GM06990 (cell line): ENCODE measurements around the gene C3orf20.

ENCODE experiments used
- DNase-seq: peaks from one replicate; pipeline ENCODE4 v3.0.0-alpha.2; 2011; ENCODE audit not compliant: insufficient read length; ENCODE audit errors: extremely low read depth
- H3K27me3 ChIP-seq: replicated peaks from 2 replicates; pipeline ENCODE4 v1.6.0; 2011; ENCODE audit warnings: low read length; ENCODE audit not compliant: control insufficient read depth, insufficient read depth
- H3K36me3 ChIP-seq: 2 replicates; pipeline ENCODE4 v1.5.1; 2011; ENCODE audit warnings: low read length; ENCODE audit not compliant: control insufficient read depth, insufficient read depth
- H3K4me3 ChIP-seq: replicated peaks from 2 replicates; pipeline ENCODE4 v1.5.1; 2011; ENCODE audit warnings: low read depth, mild to moderate bottlenecking, control low read depth, low read length
- CTCF ChIP-seq: IDR thresholded peaks from 2 replicates; pipeline ENCODE4 v1.5.1; 2011; ENCODE audit warnings: low read length, control low read depth, mild to moderate bottlenecking, inconsistent platforms; ENCODE audit not compliant: insufficient read depth, poor library complexity, severe bottlenecking

The C3orf20 gene

GRCh38 chr3:14725564-14726440 is 50.9 kb downstream of the C3orf20 start:
- TF ChIP-seq CTCF = no peak
- Histone ChIP-seq H3K36me3 (no peaks in the 10 kb centered on the region), H3K4me3 (no peak overlapping the region), H3K27me3 (no peaks in the 10 kb centered on the region)
- no peak for DNase-seq

GRCh38 chr3:14726441-14726780 is 51.5 kb downstream of the C3orf20 start:
- Histone ChIP-seq H3K36me3 (no peaks in the 10 kb centered on the region), H3K4me3 (no peak overlapping the region), H3K27me3 (no peaks in the 10 kb centered on the region)
- DNase-seq = no peak
- TF ChIP-seq CTCF = no peak

- TF ChIP-seq CTCF = no peak
- Histone ChIP-seq H3K36me3 (no peaks in the 10 kb centered on the region), H3K27me3 (no peaks in the 10 kb centered on the region), H3K4me3 (no peak overlapping the region)
- no peak for DNase-seq
Measured at GRCh38 chr3:14728113-14728512, 53.2 kb downstream of the C3orf20 start.

- no peaks in the 10 kb centered on the region for H3K36me3 ChIP-seq
- DNase-seq = no peak
- H3K4me3 ChIP-seq = no peak overlapping the region
- TF ChIP-seq CTCF = no peak
- H3K27me3 ChIP-seq = no peaks in the 10 kb centered on the region
Measured at GRCh38 chr3:14730703-14731382, 55.9 kb downstream of the C3orf20 start.

GRCh38 chr3:14740983-14741382 is 66.0 kb downstream of the C3orf20 start:
- no peak for TF ChIP-seq CTCF
- Histone ChIP-seq H3K27me3 (no peaks in the 10 kb centered on the region), H3K36me3 (no peaks in the 10 kb centered on the region), H3K4me3 (peak overlapping the region; percentile 5; the same call in 1 of the 2 replicates)
- no peak for DNase-seq
